CD4-positive, alpha-beta memory T cell (primary cell): ENCODE data around the gene CYP27A1. TPM values are rescaled to one million over a fixed set of nuclear protein-coding genes. Genes with fewer than 3 reads are reported as not detected.
"Not testable (repeated sequence)": the region's sequence is repeated elsewhere in the genome, so short reads cannot be mapped to it uniquely, and the experiment has no call there.

Experiments used
- CTCF ChIA-PET: fragments of 350-600 bp; sonication (Branson Sonifier 250); formaldehyde crosslinking; loops from one replicate; lab custom pipeline; 2021; ENCODE audit warnings: inconsistent platforms; ENCODE audit not compliant: partially characterized antibody; lab: Charles Lee
- POLR2A ChIA-PET: fragments of 350-600 bp; sonication (Branson Sonifier 250); formaldehyde crosslinking; loops from one replicate; lab custom pipeline; 2021; ENCODE audit not compliant: partially characterized antibody; lab: Charles Lee
- DNase-seq, 5 donors: peaks; one replicate each; pipeline versions ENCODE4 v3.0.0 to v3.0.0-alpha.2; 2020 to 2022; ENCODE audit warnings: mixed read lengths in 1 of 5
- H3K27ac ChIP-seq: one replicate; pipeline ENCODE4 v1.7.0; 2013; ENCODE audit warnings: low read depth, low read length
- H3K27me3 ChIP-seq: 2 replicates; pipeline ENCODE4 v1.7.0; 2013; ENCODE audit warnings: mild to moderate bottlenecking, low read length, moderate library complexity; ENCODE audit not compliant: insufficient read depth
- H3K36me3 ChIP-seq: 2 replicates; pipeline ENCODE4 v1.7.0; 2013; ENCODE audit warnings: mild to moderate bottlenecking, low read length, moderate library complexity; ENCODE audit not compliant: insufficient read depth
- H3K4me1 ChIP-seq: 2 replicates; pipeline ENCODE4 v1.7.0; 2013; ENCODE audit warnings: mild to moderate bottlenecking, low read length, moderate library complexity; ENCODE audit not compliant: insufficient read depth
- H3K4me3 ChIP-seq, 2 donors: one replicate each; pipeline ENCODE4 v1.7.0; 2013; ENCODE audit warnings: low read length in 2 of 2, mild to moderate bottlenecking in 1 of 2
- H3K9me3 ChIP-seq, 2 donors: one replicate each; pipeline ENCODE4 v1.7.0; 2013; ENCODE audit warnings: low read length in 2 of 2, control low read depth in 1 of 2; ENCODE audit not compliant: control insufficient read depth in 1 of 2
- H3K27ac Mint-ChIP-seq, 7 donors: one replicate each; pipeline ENCODE4 v1.8.0; 2020 to 2021; ENCODE audit warnings: mixed read lengths in 7 of 7, mild to moderate bottlenecking in 6 of 7, inconsistent platforms in 3 of 7, moderate library complexity in 3 of 7
- H3K27me3 Mint-ChIP-seq, 2 donors: one replicate each; pipeline ENCODE4 v1.8.0; 2020 to 2021; ENCODE audit warnings: mixed read lengths in 2 of 2
- H3K36me3 Mint-ChIP-seq, 2 donors: one replicate each; pipeline ENCODE4 v1.8.0; 2020 to 2021; ENCODE audit warnings: mixed read lengths in 2 of 2, inconsistent platforms in 1 of 2, mild to moderate bottlenecking in 1 of 2
- H3K4me1 Mint-ChIP-seq, 4 donors: one replicate each; pipeline ENCODE4 v1.8.0; 2020 to 2021; ENCODE audit warnings: mixed read lengths in 4 of 4, mild to moderate bottlenecking in 1 of 4
- H3K4me3 Mint-ChIP-seq, 8 donors: one replicate each; pipeline ENCODE4 v1.8.0; 2020 to 2021; ENCODE audit warnings: mixed read lengths in 8 of 8, mild to moderate bottlenecking in 7 of 8, moderate library complexity in 6 of 8, inconsistent platforms in 3 of 8
- H3K9me3 Mint-ChIP-seq, 8 donors: one replicate each; pipeline ENCODE4 v1.8.0; 2020 to 2021; ENCODE audit warnings: mixed read lengths in 8 of 8, mild to moderate bottlenecking in 5 of 8, inconsistent platforms in 3 of 8, moderate library complexity in 1 of 8
- intact Hi-C: fragments of 100-400 bp; cut with micrococcal nuclease; formaldehyde crosslinking; loops from one replicate; pipeline ENCODE4 v1.15.1; 2023
- polyA plus RNA-seq, 2 donors: library from polyadenylated mRNA; unstranded; fragments of 300-500 nt; fragmentation: Illumina TruSeq; gene quantifications; one replicate each; pipeline ENCODE4 v1.2.3, GENCODE V29; 2021
- total RNA-seq, 2 experiments: library from RNA; stranded (reverse); gene quantifications; one replicate each; pipeline ENCODE4 v1.2.3, GENCODE V29; 2021

The CYP27A1 gene
- total and polyA plus RNA-seq, 4 experiments from 2014 or later = 0.15 to 8.1 (median 7.2) TPM; not detected in 1

DNA sequence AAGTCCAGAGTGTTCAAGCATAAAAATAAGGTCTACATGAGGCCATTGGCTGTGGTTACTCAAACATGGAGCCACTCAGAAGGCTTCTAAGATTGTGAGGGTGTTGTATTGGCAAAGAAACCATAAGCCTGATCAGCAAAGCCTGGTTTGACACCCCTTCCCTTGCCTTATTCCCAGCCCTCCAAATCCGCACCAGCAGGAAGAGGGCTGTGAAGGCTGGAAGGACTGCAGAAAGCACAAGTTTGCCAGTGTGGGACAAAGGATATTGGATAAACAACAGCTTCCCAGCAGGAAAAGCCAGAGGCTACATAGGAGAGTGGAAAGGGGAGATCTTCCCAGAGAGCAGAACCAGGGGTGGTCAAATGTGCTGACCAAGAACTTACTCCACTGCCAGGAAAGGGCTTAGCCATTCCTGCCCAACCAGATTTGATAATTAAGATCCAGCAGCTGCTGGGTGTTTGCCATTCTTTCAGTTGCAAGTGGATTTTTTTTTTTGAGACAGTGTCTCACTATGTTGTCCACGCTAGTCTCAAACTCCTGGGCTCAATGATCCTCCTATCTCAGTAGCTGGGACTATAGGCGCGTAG lies 51.2 kb downstream of the CYP27A1 start:
- Histone ChIP-seq H3K27ac (no peak overlapping the region), H3K9me3 (no peaks in the 10 kb centered on the region), H3K4me1 (no peaks in the 10 kb centered on the region), H3K36me3 (no peaks in the 10 kb centered on the region), H3K27me3 (no peaks in the 10 kb centered on the region), H3K4me3 (no peak overlapping the region)
- CTCF ChIA-PET = no interaction called here
- H3K27me3 Mint-ChIP-seq = peaks cover 29 to 48% of the 10 kb centered on the region in 2 donors
- no peaks in the 10 kb centered on the region for H3K4me1 Mint-ChIP-seq
- DNase-seq = no peak
- POLR2A ChIA-PET = no interaction called here
- H3K27ac Mint-ChIP-seq = peak overlapping the region in 1 of 7 donors; percentile 18
- peaks cover 0 to 4% of the 10 kb centered on the region in 2 donors for H3K36me3 Mint-ChIP-seq
- peaks cover 0 to 17% (median 14%) of the 10 kb centered on the region in 8 donors for H3K9me3 Mint-ChIP-seq
- H3K4me3 Mint-ChIP-seq = no peak overlapping the region
- intact Hi-C loops = no loop called here

DNA sequence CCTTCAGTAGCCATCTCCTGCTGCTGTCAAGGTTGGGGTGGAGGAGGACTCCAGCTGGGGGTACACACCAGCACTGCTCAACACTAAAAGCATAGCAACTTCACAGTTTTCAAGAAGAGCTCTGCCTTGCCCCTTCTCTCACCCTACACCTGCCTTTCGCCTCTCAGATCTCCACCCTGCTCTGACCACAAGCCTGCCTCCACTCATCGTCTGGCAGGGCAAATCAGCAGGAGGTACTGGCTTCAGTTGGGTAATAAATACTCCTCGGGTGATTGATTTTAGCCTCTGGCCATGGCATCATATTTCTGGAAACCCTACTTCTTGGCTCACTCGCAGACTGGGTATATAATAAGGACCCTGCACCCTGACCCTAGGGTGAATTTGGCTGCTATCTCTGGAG lies 52.7 kb downstream of the CYP27A1 start:
- Mint-ChIP-seq H3K27me3 (peaks cover 41 to 45% of the 10 kb centered on the region in 2 donors), H3K27ac (no peak overlapping the region), H3K4me3 (no peak overlapping the region), H3K36me3 (peaks cover 0 to 4% of the 10 kb centered on the region in 2 donors), H3K4me1 (no peaks in the 10 kb centered on the region), H3K9me3 (peaks cover 0 to 21% (median 15%) of the 10 kb centered on the region in 8 donors)
- ChIA-PET POLR2A (no interaction called here), CTCF (no interaction called here)
- DNase-seq = no peak
- Histone ChIP-seq H3K9me3 (no peaks in the 10 kb centered on the region), H3K4me3 (no peak overlapping the region), H3K36me3 (no peaks in the 10 kb centered on the region), H3K27ac (no peak overlapping the region), H3K4me1 (no peaks in the 10 kb centered on the region), H3K27me3 (no peaks in the 10 kb centered on the region)
- intact Hi-C loops = no loop called here

DNA sequence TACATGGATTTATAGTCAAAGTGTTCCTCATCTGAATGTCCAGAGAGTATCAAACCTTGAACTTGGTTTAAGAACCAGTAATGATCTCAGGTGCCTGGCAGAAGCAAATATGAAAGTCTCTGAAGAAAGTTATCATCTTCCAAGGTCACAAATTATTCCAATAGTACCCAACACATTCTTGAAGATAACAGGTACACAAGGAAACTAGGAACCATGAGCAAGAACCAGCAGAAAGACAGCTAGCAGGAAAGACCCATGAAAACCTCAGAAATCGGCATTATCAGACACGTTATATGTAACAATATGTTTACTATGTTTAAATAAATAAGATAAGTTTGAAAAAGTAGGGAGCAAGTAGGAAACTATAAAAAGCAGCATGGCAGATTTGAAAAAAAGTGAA lies 55.5 kb downstream of the CYP27A1 start:
- peaks cover 34 to 43% of the 10 kb centered on the region in 2 donors for H3K27me3 Mint-ChIP-seq
- CTCF ChIA-PET = interaction anchor here (1.2 to 1.4 kb wide), 3 partner anchors 10 to 60 kb away, joined by 3 to 5 read pairs (median 3); no protein-coding TSS in a partner anchor
- Histone ChIP-seq H3K4me3 (no peak overlapping the region), H3K27me3 (no peaks in the 10 kb centered on the region), H3K4me1 (no peaks in the 10 kb centered on the region), H3K27ac (no peak overlapping the region), H3K9me3 (no peaks in the 10 kb centered on the region), H3K36me3 (no peaks in the 10 kb centered on the region)
- H3K36me3 Mint-ChIP-seq = peaks cover 0 to 4% of the 10 kb centered on the region in 2 donors
- no peaks in the 10 kb centered on the region for H3K4me1 Mint-ChIP-seq
- no peak for DNase-seq
- intact Hi-C loops = no loop called here
- H3K9me3 Mint-ChIP-seq = peaks cover 0 to 21% (median 15%) of the 10 kb centered on the region in 8 donors
- no peak overlapping the region for H3K4me3 Mint-ChIP-seq
- no peak overlapping the region for H3K27ac Mint-ChIP-seq
- POLR2A ChIA-PET = no interaction called here

DNA sequence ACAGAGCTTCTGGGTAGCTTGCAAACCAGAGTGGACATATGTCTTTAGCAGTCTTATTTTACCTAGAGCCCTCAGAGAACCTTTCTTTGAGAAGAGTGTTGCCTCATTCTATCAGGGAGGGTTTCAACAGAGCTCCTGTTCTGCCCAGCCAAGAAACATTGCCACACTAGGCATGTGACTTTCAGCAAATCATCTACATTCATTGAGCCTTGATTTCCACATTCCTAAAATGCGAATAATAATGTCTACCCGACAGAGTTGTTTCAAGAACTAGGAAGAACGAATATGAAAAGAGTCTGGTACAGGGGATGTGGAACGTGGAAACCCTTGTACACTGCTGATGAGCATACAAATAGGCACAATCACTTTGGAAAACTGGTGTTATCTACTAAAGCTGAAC lies 57.5 kb downstream of the CYP27A1 start:
- Mint-ChIP-seq H3K27ac (no peak overlapping the region), H3K4me1 (no peaks in the 10 kb centered on the region), H3K9me3 (peaks cover 0 to 21% (median 15%) of the 10 kb centered on the region in 8 donors), H3K36me3 (peaks cover 0 to 4% of the 10 kb centered on the region in 2 donors), H3K27me3 (peaks cover 26 to 43% of the 10 kb centered on the region in 2 donors), H3K4me3 (no peak overlapping the region)
- Histone ChIP-seq H3K4me3 (no peak overlapping the region), H3K4me1 (no peaks in the 10 kb centered on the region), H3K36me3 (no peaks in the 10 kb centered on the region), H3K9me3 (no peaks in the 10 kb centered on the region), H3K27me3 (no peaks in the 10 kb centered on the region), H3K27ac (no peak overlapping the region)
- DNase-seq = no peak
- ChIA-PET POLR2A (no interaction called here), CTCF (interaction anchor here (1.0 kb wide), 1 partner anchor 8 kb away, joined by 3 read pairs; no protein-coding TSS in a partner anchor)
- intact Hi-C loops = no loop called here

DNA sequence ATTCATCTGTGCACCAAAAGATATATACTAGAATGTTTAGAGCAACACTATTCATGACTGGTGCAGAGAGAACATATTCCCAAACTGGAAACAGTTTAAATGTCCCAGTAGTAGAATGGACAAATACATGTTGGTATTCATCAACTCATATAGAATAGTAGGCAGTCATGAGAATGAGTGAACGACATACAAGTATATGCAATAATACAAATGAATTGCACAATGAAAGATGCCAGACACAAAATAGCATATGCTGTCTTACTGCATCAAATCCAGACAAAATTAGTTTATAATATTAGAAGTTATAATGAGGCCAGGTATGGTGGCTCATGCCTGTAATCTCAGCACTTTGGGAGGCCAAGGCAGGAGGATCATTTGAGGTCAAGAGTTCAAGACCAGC lies 57.9 kb downstream of the CYP27A1 start:
- Histone ChIP-seq H3K36me3 (no peaks in the 10 kb centered on the region), H3K27me3 (no peaks in the 10 kb centered on the region), H3K4me1 (no peaks in the 10 kb centered on the region), H3K4me3 (no peak overlapping the region), H3K27ac (no peak overlapping the region), H3K9me3 (no peaks in the 10 kb centered on the region)
- intact Hi-C loops = no loop called here
- H3K4me1 Mint-ChIP-seq = no peaks in the 10 kb centered on the region
- ChIA-PET CTCF (no interaction called here), POLR2A (no interaction called here)
- H3K9me3 Mint-ChIP-seq = peaks cover 0 to 21% (median 15%) of the 10 kb centered on the region in 8 donors
- H3K27me3 Mint-ChIP-seq = peaks cover 23 to 41% of the 10 kb centered on the region in 2 donors
- H3K4me3 Mint-ChIP-seq = no peak overlapping the region
- peaks cover 0 to 4% of the 10 kb centered on the region in 2 donors for H3K36me3 Mint-ChIP-seq
- no peak overlapping the region for H3K27ac Mint-ChIP-seq
- no peak for DNase-seq

DNA sequence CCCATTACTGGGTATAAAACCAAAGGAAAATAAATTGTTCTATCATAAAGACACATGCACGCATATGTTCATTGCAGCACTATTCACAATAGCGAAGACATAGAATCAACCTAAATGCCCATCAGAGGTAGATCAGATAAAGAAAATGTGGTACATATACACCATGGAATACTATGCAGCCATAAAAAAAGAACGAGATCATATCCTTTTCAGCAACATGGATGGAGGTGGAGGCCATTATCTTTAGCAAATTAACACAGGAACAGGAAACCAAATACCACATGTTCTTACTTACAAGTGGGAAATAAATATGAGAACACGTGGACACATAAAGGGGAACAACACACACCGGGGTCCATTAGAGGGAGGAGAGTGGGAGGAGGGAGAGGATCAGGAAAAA lies 62.4 kb downstream of the CYP27A1 start:
- H3K9me3 Mint-ChIP-seq, H3K36me3 ChIP-seq, H3K27ac Mint-ChIP-seq, H3K4me3 ChIP-seq, DNase-seq, H3K9me3 ChIP-seq, POLR2A ChIA-PET, intact Hi-C loops, H3K4me1 ChIP-seq, H3K4me1 Mint-ChIP-seq, CTCF ChIA-PET, H3K27me3 ChIP-seq, H3K36me3 Mint-ChIP-seq, H3K27ac ChIP-seq, H3K4me3 Mint-ChIP-seq: not testable (repeated sequence)
- peaks cover 14 to 25% of the 10 kb centered on the region in 2 donors for H3K27me3 Mint-ChIP-seq

DNA sequence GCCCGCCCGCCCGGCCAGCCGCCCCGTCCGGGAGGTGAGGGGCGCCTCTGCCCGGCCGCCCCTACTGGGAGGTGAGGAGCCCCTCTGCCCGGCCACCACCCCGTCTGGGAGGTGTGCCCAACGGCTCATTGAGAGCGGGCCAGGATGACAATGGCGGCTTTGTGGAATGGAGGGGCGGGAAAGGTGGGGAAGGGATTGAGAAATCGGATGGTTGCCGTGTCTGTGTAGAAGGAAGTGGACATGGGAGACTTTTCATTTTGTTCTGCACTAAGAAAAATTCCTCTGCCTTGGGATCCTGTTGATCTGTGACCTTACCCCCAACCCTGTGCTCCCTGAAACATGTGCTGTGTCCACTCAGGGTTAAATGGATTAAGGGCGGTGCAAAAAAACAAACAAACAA lies 65.0 kb downstream of the CYP27A1 start:
- not testable (repeated sequence) for DNase-seq, H3K4me1 ChIP-seq, H3K36me3 Mint-ChIP-seq, H3K27ac ChIP-seq, H3K4me1 Mint-ChIP-seq, H3K27ac Mint-ChIP-seq, H3K4me3 Mint-ChIP-seq, H3K27me3 ChIP-seq, H3K4me3 ChIP-seq, H3K36me3 ChIP-seq, H3K9me3 Mint-ChIP-seq, H3K9me3 ChIP-seq
- intact Hi-C loops = loop anchor here (1.0 to 5.0 kb wide), 7 partner anchors 119 to 680 kb away; partner anchors contain the start of genes BCS1L, CNOT9, CXCR1 and TTLL4
- POLR2A ChIA-PET = interaction anchor here (1.3 kb wide), 1 partner anchor 188 kb away, joined by 4 read pairs; the partner anchor contains the start of genes BCS1L and ZNF142
- peaks cover 9 to 15% of the 10 kb centered on the region in 2 donors for H3K27me3 Mint-ChIP-seq
- CTCF ChIA-PET = interaction anchor here (0.6 to 9.3 kb wide), 22 partner anchors 8 to 575 kb away, joined by 3 to 91 read pairs (median 4); partner anchors contain the start of genes AAMP, BCS1L, PNKD and RNF25
